COR-L47 (cell line): ENCODE results near the gene YLPM1.
A peak's percentile ranks its signal among the peaks of the same experiment; 100 is the strongest.

Source experiments
- DNase-seq: peaks from one replicate; lab custom pipeline; 2025; lab: John Stamatoyannopoulos, UW

The YLPM1 gene

GRCh38 chr14:74793506-74794155 is 30.5 kb downstream of the YLPM1 start:
- DNase-seq: no peak

- DNase-seq: no peak
Observed at GRCh38 chr14:74794947-74795346, 31.8 kb downstream of the YLPM1 start.

GRCh38 chr14:74799765-74800164 is 36.6 kb downstream of the YLPM1 start:
- DNase-seq: no peak

GRCh38 chr14:74800780-74801179 is 37.7 kb downstream of the YLPM1 start:
- no peak for DNase-seq

GRCh38 chr14:74801396-74801795 is 38.3 kb downstream of the YLPM1 start:
- DNase-seq: no peak

- DNase-seq: peak; percentile 2
Observed at GRCh38 chr14:74804219-74804825, 41.2 kb downstream of the YLPM1 start.

GRCh38 chr14:74807853-74808545 is 44.9 kb downstream of the YLPM1 start:
- DNase-seq: no peak

- no peak for DNase-seq
Observed at GRCh38 chr14:74816124-74816523, 53.0 kb downstream of the YLPM1 start.

GRCh38 chr14:74820288-74820687 is 57.2 kb downstream of the YLPM1 start:
- DNase-seq: no peak

GRCh38 chr14:74821267-74821915 is 58.3 kb downstream of the YLPM1 start:
- no peak for DNase-seq

- DNase-seq: no peak
Observed at GRCh38 chr14:74824997-74825396, 61.9 kb downstream of the YLPM1 start.

GRCh38 chr14:74826574-74826973 is 63.5 kb downstream of the YLPM1 start:
- no peak for DNase-seq

- DNase-seq: no peak
Observed at GRCh38 chr14:74829251-74829650, 66.1 kb downstream of the YLPM1 start.

GRCh38 chr14:74832849-74833248 is 69.7 kb downstream of the YLPM1 start:
- DNase-seq: no peak

- no peak for DNase-seq
Observed at GRCh38 chr14:74834692-74835392, 71.7 kb downstream of the YLPM1 start.

GRCh38 chr14:74835645-74836250 is 72.6 kb downstream of the YLPM1 start:
- DNase-seq: no peak

GRCh38 chr14:74836251-74836960 is 73.3 kb downstream of the YLPM1 start:
- no peak for DNase-seq

GRCh38 chr14:74838166-74838565 is 75.0 kb downstream of the YLPM1 start:
- no peak for DNase-seq

GRCh38 chr14:74840603-74841030 is 77.5 kb downstream of the YLPM1 start:
- no peak for DNase-seq

- DNase-seq: no peak
Observed at GRCh38 chr14:74841230-74842207, 78.4 kb downstream of the YLPM1 start.
